NCI-H774 (cell line): ENCODE results near the gene SLC12A7.
"Not testable (repeated sequence)": the region's sequence is repeated elsewhere in the genome, so short reads cannot be mapped to it uniquely, and the experiment has no call there.

Source experiments
- DNase-seq: peaks from one replicate; lab custom pipeline; 2025; lab: John Stamatoyannopoulos, UW

The SLC12A7 gene

GRCh38 chr5:1111727-1112289 is at the start of gene SLC12A7:
TSS of gene SLC12A7 (minus strand) at chr5:1112063. CDS start at chr5:1111991, 72 bp downstream.
- DNase-seq, result peak; percentile 78

GRCh38 chr5:1161108-1161832 is 49.4 kb upstream of the SLC12A7 start:
- DNase-seq, result peak; percentile 69

GRCh38 chr5:1159774-1160406 is 48.0 kb upstream of the SLC12A7 start:
- DNase-seq, result no peak

GRCh38 chr5:1159341-1159675 is 47.4 kb upstream of the SLC12A7 start:
- DNase-seq, result no peak

GRCh38 chr5:1158647-1159340 is 46.9 kb upstream of the SLC12A7 start:
- no peak for DNase-seq

GRCh38 chr5:1157461-1157986 is 45.7 kb upstream of the SLC12A7 start:
- not testable (repeated sequence) for DNase-seq

GRCh38 chr5:1156754-1157460 is 45.0 kb upstream of the SLC12A7 start:
- DNase-seq, result no peak

- DNase-seq, result no peak
Measured at GRCh38 chr5:1156033-1156753, 44.3 kb upstream of the SLC12A7 start.

- DNase-seq, result peak; percentile 56
Measured at GRCh38 chr5:1155191-1156032, 43.5 kb upstream of the SLC12A7 start.

- no peak for DNase-seq
Measured at GRCh38 chr5:1153428-1153827, 41.6 kb upstream of the SLC12A7 start.

- peak; percentile 86 for DNase-seq
Measured at GRCh38 chr5:1152771-1153282, 41.0 kb upstream of the SLC12A7 start.

GRCh38 chr5:1152156-1152555 is 40.3 kb upstream of the SLC12A7 start:
- no peak for DNase-seq

GRCh38 chr5:1151316-1151715 is 39.5 kb upstream of the SLC12A7 start:
- peak; percentile 45 for DNase-seq

GRCh38 chr5:1150866-1151265 is 39.0 kb upstream of the SLC12A7 start:
- DNase-seq, result no peak

GRCh38 chr5:1144638-1145396 is 33.0 kb upstream of the SLC12A7 start:
- no peak for DNase-seq

GRCh38 chr5:1144089-1144488 is 32.2 kb upstream of the SLC12A7 start:
- no peak for DNase-seq

GRCh38 chr5:1143670-1143951 is 31.7 kb upstream of the SLC12A7 start:
- DNase-seq, result no peak

GRCh38 chr5:1142886-1143669 is 31.2 kb upstream of the SLC12A7 start:
- DNase-seq, result no peak

- DNase-seq, result no peak
Measured at GRCh38 chr5:1141834-1142233, 30.0 kb upstream of the SLC12A7 start.
